Measurements from ENCODE around the gene MGAT5. TPM values are rescaled to one million over a fixed set of nuclear protein-coding genes. Genes with fewer than 3 reads are reported as not detected.
A peak's percentile ranks its signal among the peaks of the same experiment; 100 is the strongest.

The MGAT5 gene
- total and polyA plus RNA-seq, 4 experiments from 2014 or later: 4.4 to 81.3 (median 48.0) TPM

DNA sequence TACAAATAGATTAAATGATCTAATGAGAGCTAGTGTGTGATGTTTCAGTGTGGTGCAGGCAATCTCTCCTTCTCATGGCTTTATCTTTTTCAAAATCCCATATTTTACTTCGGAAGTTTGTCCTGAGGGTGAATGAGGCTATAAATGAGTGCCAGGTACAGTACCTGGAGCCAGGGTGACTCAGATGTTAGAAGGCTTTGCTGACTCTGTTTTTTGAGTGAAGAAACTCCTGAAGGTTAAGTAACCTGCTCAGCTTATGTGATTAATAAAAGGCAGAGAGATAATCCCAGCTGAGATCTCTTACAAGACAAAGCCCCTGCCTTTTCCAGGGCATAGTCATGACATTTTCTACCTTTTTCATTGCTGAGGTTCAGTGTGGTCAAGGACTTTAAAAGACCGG, 52.6 kb downstream of the MGAT5 start:
- Mint-ChIP-seq H3K4me1 (peaks cover 56 to 84% (median 71%) of the 10 kb centered on the region in 4 donors), H3K27me3 (no peaks in the 10 kb centered on the region), H3K36me3 (peaks cover 5 to 28% of the 10 kb centered on the region in 2 donors), H3K4me3 (peak overlapping the region in 1 of 8 donors; percentile 9), H3K9me3 (peaks cover 0 to 4% (median under 1%) of the 10 kb centered on the region in 8 donors), H3K27ac (peak overlapping the region in 5 of 7 donors; percentile 5 to 72 (median 53))
- POLR2A ChIA-PET (ENCODE audit: partially characterized antibody): interaction anchor here (1.6 kb wide), 1 partner anchor 10 kb away, joined by 3 read pairs; no protein-coding TSS in a partner anchor
- Histone ChIP-seq H3K4me3 (ENCODE audit: low read length in 2 of 2) (no peak overlapping the region), H3K4me1 (ENCODE audit: insufficient read depth, low read length) (peaks cover 48% of the 10 kb centered on the region), H3K27me3 (ENCODE audit: insufficient read depth, low read length) (no peaks in the 10 kb centered on the region), H3K9me3 (ENCODE audit: control insufficient read depth in 1 of 2, low read length in 2 of 2) (no peaks in the 10 kb centered on the region), H3K36me3 (ENCODE audit: insufficient read depth, low read length) (no peaks in the 10 kb centered on the region), H3K27ac (ENCODE audit: low read depth, low read length) (no peak overlapping the region)
- intact Hi-C loops (cut with micrococcal nuclease): no loop called here
- no peak for DNase-seq
- CTCF ChIA-PET (ENCODE audit: partially characterized antibody): interaction anchor here (0.6 to 1.3 kb wide), 2 partner anchors 61 to 188 kb away, joined by 3 to 4 read pairs; no protein-coding TSS in a partner anchor

DNA sequence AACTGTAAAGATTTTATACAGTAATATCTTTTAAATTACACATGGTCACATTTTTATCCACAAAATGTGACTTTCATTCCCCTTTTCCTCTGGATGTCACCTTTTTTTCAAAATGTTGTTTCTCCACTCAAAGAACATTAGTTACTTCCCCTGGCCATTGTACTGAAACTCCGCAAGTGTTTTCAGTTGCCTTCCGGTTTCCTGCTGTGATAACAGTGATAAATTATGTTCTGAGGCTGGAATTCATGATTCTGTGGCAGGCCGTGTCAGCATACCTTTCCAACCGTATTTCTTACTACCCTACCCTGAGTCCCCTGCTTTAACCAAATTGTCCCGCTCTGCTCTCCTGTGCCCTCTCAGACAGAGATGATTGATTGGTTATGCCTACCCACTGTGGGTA, 53.5 kb downstream of the MGAT5 start:
- peak overlapping the region in 1 of 8 donors; percentile 51 for H3K4me3 Mint-ChIP-seq
- peaks cover 61 to 85% (median 73%) of the 10 kb centered on the region in 4 donors for H3K4me1 Mint-ChIP-seq
- POLR2A ChIA-PET (ENCODE audit: partially characterized antibody): interaction anchor here (1.6 kb wide), 1 partner anchor 9 kb away, joined by 3 read pairs; no protein-coding TSS in a partner anchor
- Histone ChIP-seq H3K36me3 (ENCODE audit: insufficient read depth, low read length) (no peaks in the 10 kb centered on the region), H3K4me1 (ENCODE audit: insufficient read depth, low read length) (peaks cover 46% of the 10 kb centered on the region), H3K27ac (ENCODE audit: low read depth, low read length) (no peak overlapping the region), H3K27me3 (ENCODE audit: insufficient read depth, low read length) (no peaks in the 10 kb centered on the region), H3K9me3 (ENCODE audit: control insufficient read depth in 1 of 2, low read length in 2 of 2) (no peaks in the 10 kb centered on the region), H3K4me3 (ENCODE audit: low read length in 2 of 2) (no peak overlapping the region)
- DNase-seq: no peak
- intact Hi-C loops (cut with micrococcal nuclease): no loop called here
- no peaks in the 10 kb centered on the region for H3K27me3 Mint-ChIP-seq
- CTCF ChIA-PET (ENCODE audit: partially characterized antibody): interaction anchor here (1.3 kb wide), 1 partner anchor 189 kb away, joined by 4 read pairs; no protein-coding TSS in a partner anchor
- H3K27ac Mint-ChIP-seq: peak overlapping the region in 2 of 7 donors; percentile 61 to 82
- peaks cover 0 to 4% (median under 1%) of the 10 kb centered on the region in 8 donors for H3K9me3 Mint-ChIP-seq
- H3K36me3 Mint-ChIP-seq: peaks cover 6 to 28% of the 10 kb centered on the region in 2 donors

DNA sequence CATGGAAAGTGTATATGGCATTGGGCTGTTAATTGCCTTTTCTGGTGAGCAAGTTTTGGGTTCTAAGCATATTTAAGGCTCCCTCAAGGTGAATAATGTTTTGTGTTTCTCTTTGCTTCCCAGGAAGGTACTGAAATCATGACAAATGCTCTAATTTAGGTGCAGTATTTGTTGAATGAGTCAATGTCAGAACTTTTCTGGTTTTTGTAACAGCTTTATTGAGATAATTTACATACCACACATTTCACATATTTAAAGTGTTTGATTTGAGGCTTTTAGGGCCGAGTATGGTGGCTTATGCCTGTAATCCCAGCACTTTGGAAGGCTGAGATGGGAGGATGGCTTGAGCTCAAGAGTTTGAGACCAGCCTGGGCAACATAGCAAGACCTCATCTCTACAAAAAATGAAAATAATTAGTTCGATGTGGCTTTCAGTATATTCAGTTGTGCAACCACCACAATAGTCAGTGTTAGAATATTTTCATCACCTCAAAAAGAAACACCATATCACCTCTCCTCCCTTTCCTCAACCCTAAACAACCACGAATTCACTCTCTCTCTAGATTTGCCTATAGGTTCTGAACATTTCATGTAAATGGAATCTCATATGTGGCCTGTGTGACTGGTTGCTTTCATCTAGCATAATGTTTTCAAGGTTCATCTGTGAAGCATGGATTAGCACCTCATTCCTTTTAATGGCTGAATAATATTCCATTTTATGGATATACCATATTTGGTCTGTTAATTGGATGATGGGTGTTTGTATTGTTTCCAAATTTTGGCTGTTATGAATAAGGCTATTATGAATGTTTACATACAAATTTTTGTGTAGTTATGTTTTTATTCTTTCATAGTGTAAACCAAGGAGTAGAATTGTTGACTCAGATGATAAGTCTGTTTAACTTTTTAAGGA, 54.9 kb downstream of the MGAT5 start:
- H3K36me3 ChIP-seq (ENCODE audit: insufficient read depth, low read length): no peaks in the 10 kb centered on the region
- H3K9me3 ChIP-seq (ENCODE audit: control insufficient read depth in 1 of 2, low read length in 2 of 2): no peaks in the 10 kb centered on the region
- no peak overlapping the region for H3K4me3 Mint-ChIP-seq
- H3K27ac Mint-ChIP-seq: peak overlapping the region in 2 of 7 donors; percentile 21 to 49
- peaks cover 66 to 85% (median 74%) of the 10 kb centered on the region in 4 donors for H3K4me1 Mint-ChIP-seq
- intact Hi-C loops (cut with micrococcal nuclease): no loop called here
- H3K9me3 Mint-ChIP-seq: peaks cover 0 to 4% (median under 1%) of the 10 kb centered on the region in 8 donors
- CTCF ChIA-PET (ENCODE audit: partially characterized antibody): interaction anchor here (1.7 kb wide), 1 partner anchor 12 kb away, joined by 8 read pairs; no protein-coding TSS in a partner anchor
- H3K4me1 ChIP-seq (ENCODE audit: insufficient read depth, low read length): peaks cover 55% of the 10 kb centered on the region
- H3K27ac ChIP-seq (ENCODE audit: low read depth, low read length): no peak overlapping the region
- peaks cover 7 to 35% of the 10 kb centered on the region in 2 donors for H3K36me3 Mint-ChIP-seq
- H3K4me3 ChIP-seq (ENCODE audit: low read length in 2 of 2): no peak overlapping the region
- no peaks in the 10 kb centered on the region for H3K27me3 ChIP-seq (ENCODE audit: insufficient read depth, low read length)
- no peaks in the 10 kb centered on the region for H3K27me3 Mint-ChIP-seq
- DNase-seq: no peak
- POLR2A ChIA-PET (ENCODE audit: partially characterized antibody): interaction anchor here (1.2 kb wide), 1 partner anchor 47 kb away, joined by 3 read pairs; no protein-coding TSS in a partner anchor

DNA sequence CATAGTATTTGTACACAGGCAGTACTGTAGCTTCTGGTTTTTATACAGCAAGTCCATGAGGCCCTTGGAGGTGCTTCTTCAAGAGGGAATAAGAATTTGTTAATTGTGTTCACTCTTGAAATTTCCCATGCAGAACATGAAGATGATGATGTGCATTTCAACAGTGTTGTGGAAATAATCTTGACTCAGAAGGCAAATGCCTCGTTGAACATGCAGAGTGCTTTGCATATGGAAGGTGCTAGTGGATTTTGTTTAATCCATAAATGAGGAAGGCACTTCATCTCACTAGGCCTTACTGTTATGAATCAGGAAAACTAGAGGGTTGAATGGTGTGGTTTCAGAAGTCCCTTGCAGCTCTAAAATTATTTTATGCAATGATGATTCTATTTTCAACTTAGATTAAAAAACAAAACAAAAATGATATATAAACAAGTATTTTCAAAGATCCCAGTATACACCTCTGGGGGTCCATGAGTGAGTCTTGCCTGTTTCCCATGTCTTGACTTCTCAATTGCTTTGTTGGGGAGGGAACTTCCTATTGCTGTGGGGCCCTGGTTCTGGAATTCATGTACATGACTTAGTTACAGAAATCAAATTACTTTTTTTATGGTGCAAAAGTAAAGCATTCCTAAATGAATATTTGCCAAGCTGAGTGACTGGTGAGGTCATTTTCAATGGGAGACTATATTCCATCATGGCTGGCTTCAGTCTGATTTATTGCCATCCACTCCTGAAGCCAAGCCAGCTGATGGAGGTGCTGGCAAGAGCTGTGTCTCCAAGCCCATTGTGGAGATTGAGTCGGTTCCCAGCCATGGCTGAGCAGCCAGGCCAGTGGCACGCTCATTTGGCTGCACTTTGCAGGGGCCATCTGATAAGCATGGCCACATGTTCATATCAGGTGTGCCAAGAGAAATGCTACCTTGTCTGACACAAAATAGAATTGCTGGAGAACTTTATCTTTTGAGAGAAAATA, 56.5 kb downstream of the MGAT5 start:
- Mint-ChIP-seq H3K27ac (peak overlapping the region in 4 of 7 donors; percentile 17 to 63 (median 23)), H3K4me3 (peak overlapping the region in 3 of 8 donors; percentile 7 to 31 (median 13)), H3K27me3 (no peaks in the 10 kb centered on the region), H3K9me3 (peaks cover 0 to 4% (median under 1%) of the 10 kb centered on the region in 8 donors), H3K4me1 (peaks cover 66 to 84% (median 72%) of the 10 kb centered on the region in 4 donors), H3K36me3 (peaks cover 7 to 35% of the 10 kb centered on the region in 2 donors)
- DNase-seq: no peak
- H3K4me1 ChIP-seq (ENCODE audit: insufficient read depth, low read length): peaks cover 46% of the 10 kb centered on the region
- no peaks in the 10 kb centered on the region for H3K27me3 ChIP-seq (ENCODE audit: insufficient read depth, low read length)
- ChIA-PET CTCF (ENCODE audit: partially characterized antibody) (interaction anchor here (1.1 to 1.7 kb wide), 2 partner anchors 10 to 65 kb away, joined by 3 to 8 read pairs; no protein-coding TSS in a partner anchor), POLR2A (ENCODE audit: partially characterized antibody) (interaction anchor here (1.0 to 1.2 kb wide), 2 partner anchors 24 to 49 kb away, joined by 3 read pairs; no protein-coding TSS in a partner anchor)
- intact Hi-C loops (cut with micrococcal nuclease): no loop called here
- H3K27ac ChIP-seq (ENCODE audit: low read depth, low read length): no peak overlapping the region
- H3K9me3 ChIP-seq (ENCODE audit: control insufficient read depth in 1 of 2, low read length in 2 of 2): no peaks in the 10 kb centered on the region
- no peak overlapping the region for H3K4me3 ChIP-seq (ENCODE audit: low read length in 2 of 2)
- H3K36me3 ChIP-seq (ENCODE audit: insufficient read depth, low read length): no peaks in the 10 kb centered on the region

DNA sequence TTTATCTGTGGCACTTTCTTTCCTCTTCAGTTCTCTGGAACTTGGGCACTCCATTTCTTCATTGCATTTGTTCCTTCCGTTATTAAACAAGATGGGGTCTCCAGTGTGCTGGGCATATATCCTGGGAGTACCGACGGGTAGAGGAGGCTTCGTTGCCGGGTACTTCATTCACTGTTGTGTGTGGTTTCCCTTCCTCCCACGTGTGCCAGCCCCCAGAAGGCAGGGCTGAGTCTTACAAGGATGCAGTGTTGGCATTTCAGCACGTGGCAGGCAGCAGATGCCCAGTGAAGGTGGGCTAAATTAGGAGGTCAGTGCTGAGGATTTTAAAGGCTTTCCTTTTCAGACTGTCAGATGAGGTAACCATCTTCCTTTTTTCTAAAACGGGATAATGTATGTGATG, 58.6 kb downstream of the MGAT5 start:
- ChIA-PET CTCF (ENCODE audit: partially characterized antibody) (no interaction called here), POLR2A (ENCODE audit: partially characterized antibody) (no interaction called here)
- Histone ChIP-seq H3K9me3 (ENCODE audit: control insufficient read depth in 1 of 2, low read length in 2 of 2) (no peaks in the 10 kb centered on the region), H3K27me3 (ENCODE audit: insufficient read depth, low read length) (no peaks in the 10 kb centered on the region), H3K36me3 (ENCODE audit: insufficient read depth, low read length) (peaks cover 3% of the 10 kb centered on the region), H3K4me3 (ENCODE audit: low read length in 2 of 2) (no peak overlapping the region), H3K4me1 (ENCODE audit: insufficient read depth, low read length) (peaks cover 40% of the 10 kb centered on the region), H3K27ac (ENCODE audit: low read depth, low read length) (no peak overlapping the region)
- intact Hi-C loops (cut with micrococcal nuclease): no loop called here
- peak overlapping the region in 5 of 7 donors; percentile 65 to 96 (median 79) for H3K27ac Mint-ChIP-seq
- H3K4me1 Mint-ChIP-seq: peaks cover 60 to 84% (median 71%) of the 10 kb centered on the region in 4 donors
- peaks cover 14 to 35% of the 10 kb centered on the region in 2 donors for H3K36me3 Mint-ChIP-seq
- no peaks in the 10 kb centered on the region for H3K27me3 Mint-ChIP-seq
- peaks cover 0 to 4% (median under 1%) of the 10 kb centered on the region in 8 donors for H3K9me3 Mint-ChIP-seq
- peak overlapping the region; percentile 65 to 87 (median 72) for H3K4me3 Mint-ChIP-seq
- no peak for DNase-seq

DNA sequence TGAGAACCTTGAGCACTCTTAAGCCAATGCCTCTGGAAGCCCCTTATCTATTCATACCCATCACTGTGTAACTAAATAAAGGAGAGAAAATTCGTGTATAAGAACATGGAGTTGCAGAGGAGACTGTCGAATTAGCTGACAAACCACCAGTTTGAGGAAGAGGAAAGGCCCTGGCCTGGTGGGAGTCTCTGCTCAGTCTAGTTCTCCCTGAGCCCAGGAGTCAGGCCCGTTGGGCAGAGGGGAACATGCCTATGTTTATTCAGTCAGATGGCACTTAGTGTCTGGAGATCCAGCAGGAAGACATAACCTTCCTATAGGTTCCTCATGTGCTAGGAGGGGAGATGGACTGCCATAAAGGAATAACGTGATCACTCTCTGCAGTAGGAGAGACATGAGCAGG, 60.3 kb downstream of the MGAT5 start:
- ChIA-PET POLR2A (ENCODE audit: partially characterized antibody) (interaction anchor here (1.2 kb wide), 1 partner anchor 25 kb away, joined by 3 read pairs; no protein-coding TSS in a partner anchor), CTCF (ENCODE audit: partially characterized antibody) (interaction anchor here (0.9 to 1.4 kb wide), 4 partner anchors 8 to 196 kb away, joined by 3 to 7 read pairs (median 4); no protein-coding TSS in a partner anchor)
- Mint-ChIP-seq H3K9me3 (peaks cover 0 to 2% (median 0%) of the 10 kb centered on the region in 8 donors), H3K27me3 (no peaks in the 10 kb centered on the region), H3K27ac (peak overlapping the region in 5 of 7 donors; percentile 10 to 84 (median 49)), H3K4me3 (no peak overlapping the region), H3K36me3 (peaks cover 29 to 40% of the 10 kb centered on the region in 2 donors), H3K4me1 (peaks cover 66 to 92% (median 80%) of the 10 kb centered on the region in 4 donors)
- intact Hi-C loops (cut with micrococcal nuclease): no loop called here
- Histone ChIP-seq H3K4me1 (ENCODE audit: insufficient read depth, low read length) (peaks cover 45% of the 10 kb centered on the region), H3K36me3 (ENCODE audit: insufficient read depth, low read length) (peaks cover 10% of the 10 kb centered on the region), H3K4me3 (ENCODE audit: low read length in 2 of 2) (no peak overlapping the region), H3K27me3 (ENCODE audit: insufficient read depth, low read length) (no peaks in the 10 kb centered on the region), H3K9me3 (ENCODE audit: control insufficient read depth in 1 of 2, low read length in 2 of 2) (no peaks in the 10 kb centered on the region), H3K27ac (ENCODE audit: low read depth, low read length) (no peak overlapping the region)
- DNase-seq: no peak
